Keratinocyte (primary cell): ENCODE data around the gene AJAP1. TPM values are rescaled to one million over a fixed set of nuclear protein-coding genes. Genes with fewer than 3 reads are reported as not detected.

Source experiments
- DNase-seq: peaks from one replicate; pipeline ENCODE4 v3.0.0-alpha.2; 2011; ENCODE audit warnings: low read depth, missing footprints, low spot score
- FAIRE-seq: peaks from 2 replicates; lab custom pipeline; 2011; peaks lifted over from hg19 to GRCh38; lab: Jason Lieb, UNC
- H2AFZ ChIP-seq: 2 replicates; pipeline ENCODE4 v1.6.0; 2012; ENCODE audit warnings: low read length, control low read depth, inconsistent platforms; ENCODE audit not compliant: control insufficient read depth
- H3K27ac ChIP-seq: 2 replicates; pipeline ENCODE4 v1.5.1; 2011; ENCODE audit warnings: low read length; ENCODE audit not compliant: control insufficient read depth, insufficient read depth
- H3K27me3 ChIP-seq: 3 replicates; pipeline ENCODE4 v1.6.0; 2011; ENCODE audit warnings: low read length; ENCODE audit not compliant: control insufficient read depth, insufficient read depth; ENCODE audit errors: extremely low read depth
- H3K36me3 ChIP-seq, 2 experiments: 2 replicates in 1 of 2; 3 replicates in 1 of 2; pipeline ENCODE4 v1.5.1; 2011; ENCODE audit warnings: low read length in 2 of 2, mild to moderate bottlenecking in 1 of 2; ENCODE audit not compliant: control insufficient read depth in 2 of 2, insufficient read depth in 2 of 2; ENCODE audit errors: extremely low read depth in 1 of 2
- H3K4me1 ChIP-seq: 3 replicates; pipeline ENCODE4 v1.5.1; 2011; ENCODE audit warnings: low read length; ENCODE audit not compliant: control insufficient read depth, insufficient read depth; ENCODE audit errors: extremely low read depth
- H3K4me2 ChIP-seq: 3 replicates; pipeline ENCODE4 v1.6.0; 2011; ENCODE audit warnings: low read depth, low read length; ENCODE audit not compliant: control insufficient read depth, insufficient read depth; ENCODE audit errors: extremely low read depth
- H3K4me3 ChIP-seq, 3 experiments: fragments of 200-600 bp in 1 of 3; sonication (generic) in 1 of 3; 2 replicates in 2 of 3; 3 replicates in 1 of 3; pipeline ENCODE4 v1.5.1; 2011 to 2016; ENCODE audit warnings: low read length in 3 of 3, mild to moderate bottlenecking in 3 of 3, control low read depth in 2 of 3, inconsistent platforms in 1 of 3, low read depth in 1 of 3, mixed read lengths in 1 of 3, mixed run types in 1 of 3, moderate library complexity in 1 of 3; ENCODE audit not compliant: control insufficient read depth in 2 of 3, insufficient read depth in 2 of 3; ENCODE audit errors: extremely low read depth in 1 of 3
- H3K79me2 ChIP-seq: 2 replicates; pipeline ENCODE4 v1.6.0; 2012; ENCODE audit warnings: low read length; ENCODE audit not compliant: control insufficient read depth, insufficient read depth
- H3K9ac ChIP-seq: 3 replicates; pipeline ENCODE4 v1.6.0; 2011; ENCODE audit warnings: low read length; ENCODE audit not compliant: control insufficient read depth, insufficient read depth; ENCODE audit errors: extremely low read depth
- H3K9me1 ChIP-seq: 3 replicates; pipeline ENCODE4 v1.6.0; 2011; ENCODE audit warnings: low read length; ENCODE audit not compliant: control insufficient read depth, insufficient read depth; ENCODE audit errors: extremely low read depth
- H3K9me3 ChIP-seq: 2 replicates; pipeline ENCODE4 v1.5.1; 2012; ENCODE audit warnings: low read depth, low read length; ENCODE audit not compliant: control insufficient read depth
- H4K20me1 ChIP-seq: 3 replicates; pipeline ENCODE4 v1.6.0; 2011; ENCODE audit warnings: low read length; ENCODE audit not compliant: control insufficient read depth, insufficient read depth; ENCODE audit errors: extremely low read depth
- CTCF ChIP-seq, 3 experiments: IDR thresholded peaks in 1 of 3; conservative IDR thresholded peaks in 1 of 3; optimal IDR thresholded peaks in 1 of 3; 2 replicates in 2 of 3; 3 replicates in 1 of 3; pipeline versions ENCODE3 to v1.5.1; 2011; ENCODE audit warnings: low read length in 3 of 3, mild to moderate bottlenecking in 3 of 3, moderate library complexity in 2 of 3, control low read depth in 1 of 3, inconsistent platforms in 1 of 3; ENCODE audit not compliant: insufficient read depth in 2 of 3; ENCODE audit errors: extremely low read depth in 1 of 3
- EZH2 ChIP-seq: IDR thresholded peaks from one replicate; pipeline ENCODE4 v1.6.1; 2012; ENCODE audit warnings: inconsistent platforms, mild to moderate bottlenecking, low read length, moderate library complexity
- dilution Hi-C: fragments of 300-500 bp; cut with MboI; formaldehyde crosslinking; loops from one replicate; pipeline ENCODE4 v1.7.0; 2020; ENCODE audit warnings: low sequenced_read_pairs; ENCODE audit not compliant: extremely low pct_ligation_motif_present
- polyA plus RNA-seq, 5 experiments: library from polyadenylated mRNA; depleted of rRNA in 3 of 5; stranded (reverse) in 3 of 5; stranded (forward) in 1 of 5; unstranded in 1 of 5; fragments of >200 nt; gene quantifications; 1 replicate in 1 of 5; 2 replicates in 3 of 5; 3 replicates in 1 of 5; pipeline versions ENCODE4 v1.2.1 to v1.2.3, GENCODE V29; 2011 to 2012; ENCODE audit warnings: missing spikeins in 2 of 5, low read depth in 1 of 5, low replicate concordance in 1 of 5

AJAP1 gene
- polyA plus RNA-seq, 1 donor (not counting 4 experiments of a cell fraction or from before 2014, with no cell fraction given) = 2.2 TPM

GRCh38 chr1:4647391-4647790 lies 7.0 kb upstream of the AJAP1 start:
- H3K36me3 ChIP-seq = no peaks in the 10 kb centered on the region
- dilution Hi-C loops = no loop called here
- no peaks in the 10 kb centered on the region for H3K79me2 ChIP-seq
- TF ChIP-seq CTCF (optimal IDR thresholded peaks at IDR 0.05 in 1 of 3, IDR thresholded peaks at IDR 0.05 in 1 of 3, conservative IDR thresholded peaks at IDR 0.05 in 1 of 3; ENCODE audit: extremely low read depth in 1 of 3, insufficient read depth in 2 of 3, low read length in 3 of 3) (no peak), EZH2 (no peak)
- no peak for FAIRE-seq
- no peak for DNase-seq
- no peak overlapping the region for H3K27ac ChIP-seq
- no peaks in the 10 kb centered on the region for H4K20me1 ChIP-seq
- H3K4me1 ChIP-seq = peaks cover 34% of the 10 kb centered on the region
- no peaks in the 10 kb centered on the region for H3K9me1 ChIP-seq
- H3K9ac ChIP-seq = no peak overlapping the region
- no peak overlapping the region for H3K4me3 ChIP-seq
- no peaks in the 10 kb centered on the region for H3K9me3 ChIP-seq
- no peaks in the 10 kb centered on the region for H3K27me3 ChIP-seq
- no peak overlapping the region for H2AFZ ChIP-seq
- H3K4me2 ChIP-seq = no peak overlapping the region

DNA sequence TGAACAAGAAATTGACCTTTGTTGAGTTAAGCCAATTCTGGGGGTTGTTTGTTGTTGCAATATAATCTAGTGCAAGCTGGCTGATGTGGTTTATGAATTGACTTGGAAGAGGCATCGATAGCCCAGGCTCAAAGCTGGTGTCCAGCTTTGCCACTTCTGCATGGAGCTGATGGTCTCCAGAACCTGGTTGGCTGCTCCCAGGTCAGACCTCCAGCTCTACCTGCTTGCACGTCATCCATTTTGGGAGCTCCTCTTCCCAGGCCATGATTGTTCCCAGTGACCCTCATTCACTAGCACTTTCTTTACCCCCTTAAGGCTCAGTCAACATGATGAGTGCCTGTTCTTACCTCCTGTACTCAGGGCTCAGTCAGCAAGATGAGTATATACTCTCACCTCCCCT lies 5.8 kb upstream of the AJAP1 start:
- no peak for TF ChIP-seq EZH2
- no peak for TF ChIP-seq CTCF (optimal IDR thresholded peaks at IDR 0.05 in 1 of 3, IDR thresholded peaks at IDR 0.05 in 1 of 3, conservative IDR thresholded peaks at IDR 0.05 in 1 of 3; ENCODE audit: extremely low read depth in 1 of 3, insufficient read depth in 2 of 3, low read length in 3 of 3)
- H3K4me2 ChIP-seq = no peak overlapping the region
- H3K9me1 ChIP-seq = no peaks in the 10 kb centered on the region
- dilution Hi-C loops = no loop called here
- no peak overlapping the region for H3K9ac ChIP-seq
- no peak overlapping the region for H3K4me3 ChIP-seq
- H3K79me2 ChIP-seq = no peaks in the 10 kb centered on the region
- no peak for FAIRE-seq
- no peaks in the 10 kb centered on the region for H3K9me3 ChIP-seq
- H3K27ac ChIP-seq = no peak overlapping the region
- no peak for DNase-seq
- peaks cover 4% of the 10 kb centered on the region for H3K27me3 ChIP-seq
- peaks cover 37% of the 10 kb centered on the region for H3K4me1 ChIP-seq
- H4K20me1 ChIP-seq = no peaks in the 10 kb centered on the region
- no peaks in the 10 kb centered on the region for H3K36me3 ChIP-seq
- H2AFZ ChIP-seq = no peak overlapping the region
